ENCODE measurements around the gene ESR1.

DNA sequence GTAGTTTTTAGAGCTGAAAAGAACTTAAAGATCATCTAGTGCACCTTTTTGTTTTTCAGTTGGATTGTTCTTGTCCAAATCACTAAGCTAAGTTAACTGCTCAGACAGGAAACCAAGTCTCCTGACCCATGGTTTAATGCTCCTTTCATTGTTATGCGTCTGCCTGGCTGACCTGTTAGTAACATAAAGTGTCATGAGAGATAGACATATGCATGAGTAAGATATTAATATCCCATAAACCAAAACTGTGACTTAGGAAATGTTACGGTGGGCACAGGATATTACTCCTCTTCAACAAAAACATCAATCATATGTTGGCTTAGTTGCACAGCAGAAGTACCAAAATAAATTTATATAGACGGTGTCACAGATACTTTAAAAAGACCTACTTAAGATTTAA is 84.0 kb downstream of the ESR1 start:
- TF ChIP-seq, protein P1, sequence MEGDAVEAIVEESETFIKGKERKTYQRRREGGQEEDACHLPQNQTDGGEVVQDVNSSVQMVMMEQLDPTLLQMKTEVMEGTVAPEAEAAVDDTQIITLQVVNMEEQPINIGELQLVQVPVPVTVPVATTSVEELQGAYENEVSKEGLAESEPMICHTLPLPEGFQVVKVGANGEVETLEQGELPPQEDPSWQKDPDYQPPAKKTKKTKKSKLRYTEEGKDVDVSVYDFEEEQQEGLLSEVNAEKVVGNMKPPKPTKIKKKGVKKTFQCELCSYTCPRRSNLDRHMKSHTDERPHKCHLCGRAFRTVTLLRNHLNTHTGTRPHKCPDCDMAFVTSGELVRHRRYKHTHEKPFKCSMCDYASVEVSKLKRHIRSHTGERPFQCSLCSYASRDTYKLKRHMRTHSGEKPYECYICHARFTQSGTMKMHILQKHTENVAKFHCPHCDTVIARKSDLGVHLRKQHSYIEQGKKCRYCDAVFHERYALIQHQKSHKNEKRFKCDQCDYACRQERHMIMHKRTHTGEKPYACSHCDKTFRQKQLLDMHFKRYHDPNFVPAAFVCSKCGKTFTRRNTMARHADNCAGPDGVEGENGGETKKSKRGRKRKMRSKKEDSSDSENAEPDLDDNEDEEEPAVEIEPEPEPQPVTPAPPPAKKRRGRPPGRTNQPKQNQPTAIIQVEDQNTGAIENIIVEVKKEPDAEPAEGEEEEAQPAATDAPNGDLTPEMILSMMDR (IDR thresholded peaks at IDR 0.05): no peak
- no peak for TF ChIP-seq POLR2AphosphoS5 (IDR thresholded peaks at IDR 0.05)

Data from breast epithelium (tissue), 3 donors.